HEK293 (cell line): ENCODE data around the gene KREMEN1.

Experiments used
- CTCF ChIA-PET: fragments of 350-600 bp; formaldehyde crosslinking; extraction: SDS; loops from one replicate; lab custom pipeline; 2021; ENCODE audit warnings: antibody characterized with exemption; lab: Yijun Ruan, JAX
- POLR2A ChIA-PET: fragments of 300-600 bp; formaldehyde crosslinking; extraction: SDS; loops from one replicate; lab custom pipeline; 2020; ENCODE audit warnings: antibody characterized with exemption, inconsistent platforms; lab: Yijun Ruan, JAX
- H3K27ac ChIP-seq: fragments of 200-500 bp; sonication (Bioruptor generic); 2 replicates; pipeline ENCODE4 v1.5.1; 2014; ENCODE audit warnings: low read depth, low read length, control low read depth, inconsistent platforms; ENCODE audit errors: extremely low read depth
- H3K36me3 ChIP-seq, 2 experiments: fragments of 200-500 bp in 1 of 2; sonication (Bioruptor generic) in 1 of 2; 1 replicate in 1 of 2; 2 replicates in 1 of 2; pipeline ENCODE4 v1.5.1; 2014 to 2017; ENCODE audit warnings: inconsistent platforms in 2 of 2, low read length in 2 of 2; ENCODE audit not compliant: control insufficient read depth in 2 of 2, insufficient read depth in 1 of 2
- H3K4me1 ChIP-seq: fragments of 200-500 bp; sonication (Bioruptor generic); 2 replicates; pipeline ENCODE4 v1.5.1; 2014; ENCODE audit warnings: mild to moderate bottlenecking, low read length, inconsistent platforms; ENCODE audit not compliant: control insufficient read depth, insufficient read depth
- H3K4me3 ChIP-seq: 2 replicates; pipeline ENCODE4 v1.5.1; 2011; ENCODE audit warnings: low read depth, mild to moderate bottlenecking, control low read depth, low read length, moderate library complexity
- H3K9me3 ChIP-seq: fragments of 200-500 bp; sonication (Bioruptor generic); 2 replicates; pipeline ENCODE4 v1.5.1; 2014; ENCODE audit warnings: low read depth, low read length, inconsistent platforms; ENCODE audit not compliant: control insufficient read depth, insufficient read depth
- ATF2 ChIP-seq: fragments of 450-650 bp; formaldehyde crosslinking; IDR thresholded peaks from 2 replicates; pipeline ENCODE4 v1.5.1; 2016; ENCODE audit warnings: missing biosample characterization, missing genetic modification characterization, low read depth
- KLF7 ChIP-seq: fragments of 450-650 bp; formaldehyde crosslinking; IDR thresholded peaks from 2 replicates; pipeline ENCODE4 v1.5.1; 2016; ENCODE audit warnings: missing biosample characterization, missing genetic modification characterization, borderline replicate concordance
- PRDM2 ChIP-seq: fragments of 450-650 bp; formaldehyde crosslinking; IDR thresholded peaks from 2 replicates; pipeline ENCODE4 v1.5.1; 2016; ENCODE audit warnings: missing biosample characterization, missing genetic modification characterization, borderline replicate concordance
- PRDM6 ChIP-seq: fragments of 450-650 bp; formaldehyde crosslinking; IDR thresholded peaks from 2 replicates; pipeline ENCODE4 v1.5.1; 2017; ENCODE audit warnings: missing biosample characterization, missing genetic modification characterization
- RBAK ChIP-seq: fragments of 450-650 bp; formaldehyde crosslinking; IDR thresholded peaks from 2 replicates; pipeline ENCODE4 v1.5.1; 2016; ENCODE audit warnings: missing biosample characterization, missing genetic modification characterization
- SP3 ChIP-seq: fragments of 450-650 bp; formaldehyde crosslinking; IDR thresholded peaks from 2 replicates; pipeline ENCODE4 v1.5.1; 2016; ENCODE audit warnings: missing biosample characterization, missing genetic modification characterization
- ZBTB48 ChIP-seq: fragments of 450-650 bp; formaldehyde crosslinking; IDR thresholded peaks from 2 replicates; pipeline ENCODE4 v1.5.1; 2016; ENCODE audit warnings: missing biosample characterization, missing genetic modification characterization
- ZEB2 ChIP-seq: fragments of 450-650 bp; formaldehyde crosslinking; IDR thresholded peaks from 2 replicates; pipeline ENCODE4 v1.5.1; 2016; ENCODE audit warnings: missing biosample characterization, missing genetic modification characterization
- ZFP3 ChIP-seq: fragments of 450-650 bp; formaldehyde crosslinking; IDR thresholded peaks from 2 replicates; pipeline ENCODE4 v1.5.1; 2016; ENCODE audit warnings: low read depth, missing biosample characterization, missing genetic modification characterization
- ZFP37 ChIP-seq: fragments of 450-650 bp; formaldehyde crosslinking; IDR thresholded peaks from 2 replicates; pipeline ENCODE4 v1.5.1; 2016; ENCODE audit warnings: missing biosample characterization, missing genetic modification characterization
- ZNF121 ChIP-seq: fragments of 450-650 bp; formaldehyde crosslinking; IDR thresholded peaks from 2 replicates; pipeline ENCODE4 v1.5.1; 2016; ENCODE audit warnings: missing biosample characterization, missing genetic modification characterization
- ZNF132 ChIP-seq: fragments of 450-650 bp; formaldehyde crosslinking; IDR thresholded peaks from 2 replicates; pipeline ENCODE4 v1.5.1; 2017; ENCODE audit warnings: missing biosample characterization, missing genetic modification characterization, borderline replicate concordance
- ZNF24 ChIP-seq: fragments of 450-650 bp; formaldehyde crosslinking; IDR thresholded peaks from 2 replicates; pipeline ENCODE4 v1.5.1; 2016; ENCODE audit warnings: missing biosample characterization, missing genetic modification characterization
- ZNF292 ChIP-seq: fragments of 450-650 bp; formaldehyde crosslinking; IDR thresholded peaks from 2 replicates; pipeline ENCODE4 v1.5.1; 2016; ENCODE audit warnings: low read depth, missing biosample characterization, missing genetic modification characterization, borderline replicate concordance
- ZNF311 ChIP-seq: fragments of 450-650 bp; formaldehyde crosslinking; IDR thresholded peaks from 2 replicates; pipeline ENCODE4 v1.5.1; 2017; ENCODE audit warnings: missing biosample characterization, missing genetic modification characterization, borderline replicate concordance
- ZNF341 ChIP-seq: fragments of 450-650 bp; formaldehyde crosslinking; IDR thresholded peaks from 2 replicates; pipeline ENCODE4; 2016; ENCODE audit warnings: low read depth, missing biosample characterization, missing genetic modification characterization
- ZNF362 ChIP-seq: fragments of 450-650 bp; formaldehyde crosslinking; IDR thresholded peaks from 2 replicates; pipeline ENCODE4 v1.5.1; 2016; ENCODE audit warnings: missing biosample characterization, missing genetic modification characterization
- ZNF394 ChIP-seq: fragments of 450-650 bp; formaldehyde crosslinking; IDR thresholded peaks from 2 replicates; pipeline ENCODE4 v1.5.1; 2016; ENCODE audit warnings: missing biosample characterization, missing genetic modification characterization, mild to moderate bottlenecking, moderate library complexity, borderline replicate concordance
- ZNF544 ChIP-seq: fragments of 450-650 bp; formaldehyde crosslinking; IDR thresholded peaks from 2 replicates; pipeline ENCODE4 v1.5.0; 2017; ENCODE audit warnings: missing biosample characterization, missing genetic modification characterization
- ZNF561 ChIP-seq: fragments of 450-650 bp; IDR thresholded peaks from 2 replicates; pipeline ENCODE4 v1.5.1; 2018; ENCODE audit warnings: missing biosample characterization, missing genetic modification characterization, borderline replicate concordance
- ZNF585B ChIP-seq: fragments of 450-650 bp; formaldehyde crosslinking; IDR thresholded peaks from 2 replicates; pipeline ENCODE4 v1.5.1; 2016; ENCODE audit warnings: missing biosample characterization, missing genetic modification characterization
- ZNF660 ChIP-seq: fragments of 450-650 bp; IDR thresholded peaks from 2 replicates; pipeline ENCODE4 v1.5.1; 2018; ENCODE audit warnings: missing biosample characterization, mild to moderate bottlenecking, missing genetic modification characterization
- ZNF692 ChIP-seq: fragments of 450-650 bp; formaldehyde crosslinking; IDR thresholded peaks from 2 replicates; pipeline ENCODE4 v1.5.1; 2016; ENCODE audit warnings: missing biosample characterization, missing genetic modification characterization

KREMEN1 gene

GRCh38 chr22:29069463-29069862 is 3.4 kb upstream of the KREMEN1 start:
- Histone ChIP-seq H3K27ac (no peak overlapping the region), H3K4me3 (no peak overlapping the region), H3K36me3 (no peaks in the 10 kb centered on the region), H3K4me1 (no peaks in the 10 kb centered on the region; the same call in 1 of the 2 replicates), H3K9me3 (no peaks in the 10 kb centered on the region)
- POLR2A ChIA-PET: no interaction called here
- no peak for TF ChIP-seq ATF2 (tag by site-specific recombination)
- no peak for TF ChIP-seq SP3
- no peak for TF ChIP-seq KLF7 (tag by site-specific recombination)
- TF ChIP-seq ZNF692: no peak
- no peak for TF ChIP-seq ZNF292 (tag by site-specific recombination)
- CTCF ChIA-PET: interaction anchor here (0.8 kb wide), 1 partner anchor 10 kb away, joined by 3 read pairs; no protein-coding TSS in a partner anchor

- H3K4me1 ChIP-seq: no peaks in the 10 kb centered on the region; the same call in 1 of the 2 replicates
- H3K4me3 ChIP-seq: no peak overlapping the region
- H3K9me3 ChIP-seq: no peaks in the 10 kb centered on the region
- ChIA-PET POLR2A (interaction anchor here (0.6 to 0.7 kb wide), 4 partner anchors 9 to 863 kb away, joined by 3 to 5 read pairs (median 4); partner anchors contain the start of gene C22orf31), CTCF (no interaction called here)
- no peak overlapping the region for H3K27ac ChIP-seq
- no peaks in the 10 kb centered on the region for H3K36me3 ChIP-seq
- TF ChIP-seq ZBTB48 (tag by site-specific recombination) (no peak), ZNF132 (tag by site-specific recombination) (no peak), ZNF394 (tag by site-specific recombination) (no peak), RBAK (tag by site-specific recombination) (no peak), ZNF292 (tag by site-specific recombination) (no peak), ZNF24 (tag by site-specific recombination) (no peak), ZNF311 (tag by site-specific recombination) (no peak), ZFP37 (no peak), PRDM6 (tag by site-specific recombination) (no peak), ZEB2 (tag by site-specific recombination) (no peak), ZNF660 (tag by site-specific recombination) (no peak), ZNF121 (tag by site-specific recombination) (no peak), ZNF585B (tag by site-specific recombination) (no peak), ZNF544 (tag by site-specific recombination) (no peak), ZNF561 (tag by site-specific recombination) (no peak), PRDM2 (tag by site-specific recombination) (no peak), ZNF341 (no peak), ZFP3 (tag by site-specific recombination) (no peak), ZNF362 (tag by site-specific recombination) (no peak)
Observed at GRCh38 chr22:29070490-29070889, 2.3 kb upstream of the KREMEN1 start.
